Keratinocyte (primary cell): ENCODE results near the gene ITPR1. TPM values are rescaled to one million over a fixed set of nuclear protein-coding genes. Genes with fewer than 3 reads are reported as not detected.

Source experiments
- DNase-seq: peaks from one replicate; pipeline ENCODE4 v3.0.0-alpha.2; 2011; ENCODE audit warnings: low read depth, missing footprints, low spot score
- FAIRE-seq: peaks from 2 replicates; lab custom pipeline; 2011; peaks lifted over from hg19 to GRCh38; lab: Jason Lieb, UNC
- H2AFZ ChIP-seq: 2 replicates; pipeline ENCODE4 v1.6.0; 2012; ENCODE audit warnings: low read length, control low read depth, inconsistent platforms; ENCODE audit not compliant: control insufficient read depth
- H3K27ac ChIP-seq: 2 replicates; pipeline ENCODE4 v1.5.1; 2011; ENCODE audit warnings: low read length; ENCODE audit not compliant: control insufficient read depth, insufficient read depth
- H3K27me3 ChIP-seq: 3 replicates; pipeline ENCODE4 v1.6.0; 2011; ENCODE audit warnings: low read length; ENCODE audit not compliant: control insufficient read depth, insufficient read depth; ENCODE audit errors: extremely low read depth
- H3K36me3 ChIP-seq, 2 experiments: 2 replicates in 1 of 2; 3 replicates in 1 of 2; pipeline ENCODE4 v1.5.1; 2011; ENCODE audit warnings: low read length in 2 of 2, mild to moderate bottlenecking in 1 of 2; ENCODE audit not compliant: control insufficient read depth in 2 of 2, insufficient read depth in 2 of 2; ENCODE audit errors: extremely low read depth in 1 of 2
- H3K4me1 ChIP-seq: 3 replicates; pipeline ENCODE4 v1.5.1; 2011; ENCODE audit warnings: low read length; ENCODE audit not compliant: control insufficient read depth, insufficient read depth; ENCODE audit errors: extremely low read depth
- H3K4me2 ChIP-seq: 3 replicates; pipeline ENCODE4 v1.6.0; 2011; ENCODE audit warnings: low read depth, low read length; ENCODE audit not compliant: control insufficient read depth, insufficient read depth; ENCODE audit errors: extremely low read depth
- H3K4me3 ChIP-seq, 3 experiments: fragments of 200-600 bp in 1 of 3; sonication (generic) in 1 of 3; 2 replicates in 2 of 3; 3 replicates in 1 of 3; pipeline ENCODE4 v1.5.1; 2011 to 2016; ENCODE audit warnings: low read length in 3 of 3, mild to moderate bottlenecking in 3 of 3, control low read depth in 2 of 3, inconsistent platforms in 1 of 3, low read depth in 1 of 3, mixed read lengths in 1 of 3, mixed run types in 1 of 3, moderate library complexity in 1 of 3; ENCODE audit not compliant: control insufficient read depth in 2 of 3, insufficient read depth in 2 of 3; ENCODE audit errors: extremely low read depth in 1 of 3
- H3K79me2 ChIP-seq: 2 replicates; pipeline ENCODE4 v1.6.0; 2012; ENCODE audit warnings: low read length; ENCODE audit not compliant: control insufficient read depth, insufficient read depth
- H3K9ac ChIP-seq: 3 replicates; pipeline ENCODE4 v1.6.0; 2011; ENCODE audit warnings: low read length; ENCODE audit not compliant: control insufficient read depth, insufficient read depth; ENCODE audit errors: extremely low read depth
- H3K9me1 ChIP-seq: 3 replicates; pipeline ENCODE4 v1.6.0; 2011; ENCODE audit warnings: low read length; ENCODE audit not compliant: control insufficient read depth, insufficient read depth; ENCODE audit errors: extremely low read depth
- H3K9me3 ChIP-seq: 2 replicates; pipeline ENCODE4 v1.5.1; 2012; ENCODE audit warnings: low read depth, low read length; ENCODE audit not compliant: control insufficient read depth
- H4K20me1 ChIP-seq: 3 replicates; pipeline ENCODE4 v1.6.0; 2011; ENCODE audit warnings: low read length; ENCODE audit not compliant: control insufficient read depth, insufficient read depth; ENCODE audit errors: extremely low read depth
- CTCF ChIP-seq, 3 experiments: IDR thresholded peaks in 1 of 3; conservative IDR thresholded peaks in 1 of 3; optimal IDR thresholded peaks in 1 of 3; 2 replicates in 2 of 3; 3 replicates in 1 of 3; pipeline versions ENCODE3 to v1.5.1; 2011; ENCODE audit warnings: low read length in 3 of 3, mild to moderate bottlenecking in 3 of 3, moderate library complexity in 2 of 3, control low read depth in 1 of 3, inconsistent platforms in 1 of 3; ENCODE audit not compliant: insufficient read depth in 2 of 3; ENCODE audit errors: extremely low read depth in 1 of 3
- EZH2 ChIP-seq: IDR thresholded peaks from one replicate; pipeline ENCODE4 v1.6.1; 2012; ENCODE audit warnings: inconsistent platforms, mild to moderate bottlenecking, low read length, moderate library complexity
- dilution Hi-C: fragments of 300-500 bp; cut with MboI; formaldehyde crosslinking; loops from one replicate; pipeline ENCODE4 v1.7.0; 2020; ENCODE audit warnings: low sequenced_read_pairs; ENCODE audit not compliant: extremely low pct_ligation_motif_present
- polyA plus RNA-seq, 5 experiments: library from polyadenylated mRNA; depleted of rRNA in 3 of 5; stranded (reverse) in 3 of 5; stranded (forward) in 1 of 5; unstranded in 1 of 5; fragments of >200 nt; gene quantifications; 1 replicate in 1 of 5; 2 replicates in 3 of 5; 3 replicates in 1 of 5; pipeline versions ENCODE4 v1.2.1 to v1.2.3, GENCODE V29; 2011 to 2012; ENCODE audit warnings: missing spikeins in 2 of 5, low read depth in 1 of 5, low replicate concordance in 1 of 5

Gene ITPR1
- polyA plus RNA-seq, 1 donor (not counting 4 experiments of a cell fraction or from before 2014, with no cell fraction given) = 3.5 TPM

DNA sequence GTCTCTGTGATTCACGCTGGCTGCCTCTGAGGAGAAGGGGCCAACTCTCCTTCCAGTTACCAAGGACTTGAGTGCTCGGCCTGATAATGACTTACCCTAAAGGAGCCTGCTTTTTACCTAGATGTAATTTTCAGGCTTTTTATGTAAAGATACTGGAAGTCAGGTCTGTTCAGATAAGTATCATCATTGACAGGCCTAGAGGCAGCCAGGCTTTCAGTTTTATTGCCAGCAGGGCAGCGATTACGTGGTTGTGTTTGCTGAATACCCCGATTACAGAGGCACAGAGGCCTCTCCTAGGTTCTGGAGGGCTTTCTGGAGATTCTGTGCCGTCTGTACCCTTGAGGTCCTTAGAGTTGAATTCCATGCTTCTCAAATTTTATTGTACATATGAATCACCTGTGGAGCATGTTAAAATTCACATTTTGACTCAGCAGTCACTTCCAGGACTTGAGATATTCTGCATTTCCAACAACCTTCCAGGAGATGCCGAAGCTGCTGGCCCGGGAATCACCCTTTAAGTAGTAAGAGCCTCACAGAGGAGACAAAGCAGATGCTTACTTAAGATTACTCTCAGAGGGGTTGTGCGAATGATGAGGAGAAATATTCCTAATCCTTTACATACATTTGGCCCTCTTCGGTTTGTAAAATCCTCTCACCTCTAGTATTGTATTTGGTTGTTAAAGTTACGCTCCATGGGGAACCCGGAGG, 326.0 kb downstream of the ITPR1 start:
- Histone ChIP-seq H3K9me3 (peaks cover 2% of the 10 kb centered on the region), H3K27ac (no peak overlapping the region), H3K4me3 (no peak overlapping the region), H3K36me3 (no peaks in the 10 kb centered on the region), H4K20me1 (no peaks in the 10 kb centered on the region), H3K27me3 (no peaks in the 10 kb centered on the region), H3K9ac (no peak overlapping the region), H3K79me2 (no peaks in the 10 kb centered on the region), H3K9me1 (no peaks in the 10 kb centered on the region), H3K4me1 (no peaks in the 10 kb centered on the region), H2AFZ (no peak overlapping the region), H3K4me2 (no peak overlapping the region)
- DNase-seq (no peak), FAIRE-seq (no peak)
- no peak for TF ChIP-seq EZH2
- TF ChIP-seq CTCF (optimal IDR thresholded peaks at IDR 0.05 in 1 of 3, IDR thresholded peaks at IDR 0.05 in 1 of 3, conservative IDR thresholded peaks at IDR 0.05 in 1 of 3; ENCODE audit: extremely low read depth in 1 of 3, insufficient read depth in 2 of 3, low read length in 3 of 3) = no peak
- dilution Hi-C loops = no loop called here

- Histone ChIP-seq H3K79me2 (no peaks in the 10 kb centered on the region), H3K36me3 (no peaks in the 10 kb centered on the region), H3K4me2 (no peak overlapping the region), H3K27me3 (no peaks in the 10 kb centered on the region), H3K9me3 (peaks cover 2% of the 10 kb centered on the region), H4K20me1 (no peaks in the 10 kb centered on the region), H3K4me1 (peaks cover 5% of the 10 kb centered on the region), H3K9me1 (no peaks in the 10 kb centered on the region), H3K4me3 (no peak overlapping the region), H2AFZ (no peak overlapping the region), H3K27ac (no peak overlapping the region), H3K9ac (no peak overlapping the region)
- no peak for DNase-seq
- TF ChIP-seq CTCF (optimal IDR thresholded peaks at IDR 0.05 in 1 of 3, IDR thresholded peaks at IDR 0.05 in 1 of 3, conservative IDR thresholded peaks at IDR 0.05 in 1 of 3; ENCODE audit: extremely low read depth in 1 of 3, insufficient read depth in 2 of 3, low read length in 3 of 3) = no peak
- TF ChIP-seq EZH2 = no peak
- FAIRE-seq = no peak
- dilution Hi-C loops = no loop called here
Observed at GRCh38 chr3:4819746-4820145, 326.6 kb downstream of the ITPR1 start.
